Adrenal gland (tissue), 12 donors: ENCODE measurements around the gene C1orf167. TPM values are rescaled to one million over a fixed set of nuclear protein-coding genes. Genes with fewer than 3 reads are reported as not detected.

Experiments
- DNase-seq, 7 donors: peaks; one replicate each; pipeline ENCODE4 v3.0.0-alpha.2; 2019 to 2020
- H3K27ac ChIP-seq, 5 donors: fragments of 200-600 bp; sonication (generic) in 4 of 5; 1 replicate in 3 of 5; 2 replicates in 2 of 5; pipeline versions ENCODE4 v1.5.1 to v1.8.0; 2016 to 2020; ENCODE audit warnings: mild to moderate bottlenecking in 1 of 5
- H3K27me3 ChIP-seq: fragments of 200-600 bp; 2 replicates; pipeline ENCODE4 v1.8.0; 2021
- H3K36me3 ChIP-seq, 2 donors: fragments of 200-600 bp; replicated peaks in 1 of 2; 1 replicate in 1 of 2; 2 replicates in 1 of 2; pipeline versions ENCODE4 v1.5.1 to v1.8.0; 2018 to 2022
- H3K4me1 ChIP-seq, 2 donors: fragments of 200-600 bp; replicated peaks in 1 of 2; 1 replicate in 1 of 2; 2 replicates in 1 of 2; pipeline versions ENCODE4 v1.5.1 to v1.8.0; 2018 to 2021
- H3K4me3 ChIP-seq, 4 donors: fragments of 200-600 bp; sonication (generic) in 3 of 4; one replicate each; pipeline ENCODE4 v1.5.1; 2016 to 2018
- H3K9me3 ChIP-seq, 3 donors: fragments of 200-600 bp; sonication (generic) in 1 of 3; replicated peaks in 1 of 3; 1 replicate in 2 of 3; 2 replicates in 1 of 3; pipeline versions ENCODE4 v1.5.1 to v1.8.0; 2016 to 2021
- POLR2A ChIP-seq, 2 donors: fragments of 450-650 bp; IDR thresholded peaks; one replicate each; pipeline ENCODE4 v1.6.1; 2017; ENCODE audit warnings: antibody characterized with exemption in 2 of 2, mild to moderate bottlenecking in 2 of 2, moderate library complexity in 1 of 2
- WGBS, 4 donors: extraction: QIAGEN DNeasy Blood & Tissue Kit in 2 of 4; methylation state at CpG; one replicate each; pipeline versions ENCODE4 v1.1.5 to v1.1.7; 2013 to 2017; 5-methylcytosine and 5-hydroxymethylcytosine counted together
- intact Hi-C, 2 donors: fragments of 100-400 bp; cut with DNase I; formaldehyde crosslinking; loops; one replicate each; pipeline versions ENCODE4 v1.14.1 to v1.15.0; 2022 to 2023
- polyA plus RNA-seq, 3 donors: library from polyadenylated mRNA; stranded (reverse); fragments of 200-250 nt in 2 of 3; fragments of 350-450 nt in 1 of 3; fragmentation: Illumina TruSeq in 1 of 3; extraction: RNeasy Lipid Tissue Mini Kit (QIAGEN cat#74804) in 1 of 3; gene quantifications; one replicate each; pipeline ENCODE4 v1.2.3, GENCODE V29; 2013 to 2014
- total RNA-seq, 9 donors: library from RNA; depleted of rRNA in 4 of 9; stranded (reverse); fragments of >200 nt in 4 of 9; fragments of 120-200 nt in 1 of 9; fragmentation: NEBNext Ultra II Directional in 1 of 9; extraction: Animal tissue kit (Norgen Biotek cat#: 25700) in 1 of 9; gene quantifications; one replicate each; pipeline versions ENCODE4 v1.1.0 to v1.2.4, GENCODE V29; 2013 to 2023
- TF ChIP-seq, protein P1 (sequence below), 6 experiments: fragments of 450-650 bp in 4 of 6; fragments of 200-600 bp in 2 of 6; sonication (generic) in 1 of 6; IDR thresholded peaks; 1 replicate in 5 of 6; 2 replicates in 1 of 6; pipeline versions ENCODE4 v1.5.1 to v1.8.0; 2016 to 2021; ENCODE audit warnings: antibody characterized with exemption in 6 of 6, mild to moderate bottlenecking in 2 of 6, moderate library complexity in 1 of 6
- donor health status: healthy with polysubstance abuse.
- donor health status: Bipolar disorder and iron deficiency.
- donor health status: DM: yes; HTN: yes; CAD: no.
- donor health status: DM: no; HTN: no; CAD: no.
- donor health status: DM: no; HTN: no; CAD: no.
- donor health status: DM: yes; HTN: yes; CAD: no.

The C1orf167 gene
- total and polyA plus RNA-seq, 12 donors, result 0.32 to 13.2 (median 3.2) TPM; not detected in 2

DNA sequence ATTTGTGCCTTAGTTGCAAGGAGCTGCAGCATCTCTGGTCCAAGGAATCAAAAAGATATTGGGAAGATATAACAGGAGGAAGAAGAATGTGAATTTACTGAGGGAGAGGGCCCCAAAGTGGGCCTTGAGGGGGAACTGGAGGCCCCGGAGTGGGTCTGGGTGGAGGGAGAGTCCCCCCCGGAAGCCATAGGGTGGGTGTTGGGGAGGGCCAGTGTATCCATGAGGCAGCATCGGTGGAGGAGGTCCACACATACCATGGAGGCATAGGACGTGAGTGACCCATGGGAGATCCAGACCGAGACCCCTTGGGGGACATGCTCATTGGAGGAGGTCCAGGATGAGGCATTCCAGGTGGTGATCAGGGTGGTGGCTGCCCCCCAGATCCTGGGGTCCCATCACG is 708 bp upstream of the C1orf167 start:
- H3K36me3 ChIP-seq, result no peaks in the 10 kb centered on the region
- H3K9me3 ChIP-seq, result no peaks in the 10 kb centered on the region
- 76 to 91% (median 84%) methylated on average over 4 to 6 of the region's 6 CpGs for whole genome bisulfite sequencing, 4 donors
- intact Hi-C loops, result no loop called here
- H3K27me3 ChIP-seq, result peaks cover 6% of the 10 kb centered on the region
- no peak overlapping the region for H3K4me3 ChIP-seq
- no peak for DNase-seq
- no peaks in the 10 kb centered on the region for H3K4me1 ChIP-seq
- no peak overlapping the region for H3K27ac ChIP-seq
- TF ChIP-seq, protein P1, sequence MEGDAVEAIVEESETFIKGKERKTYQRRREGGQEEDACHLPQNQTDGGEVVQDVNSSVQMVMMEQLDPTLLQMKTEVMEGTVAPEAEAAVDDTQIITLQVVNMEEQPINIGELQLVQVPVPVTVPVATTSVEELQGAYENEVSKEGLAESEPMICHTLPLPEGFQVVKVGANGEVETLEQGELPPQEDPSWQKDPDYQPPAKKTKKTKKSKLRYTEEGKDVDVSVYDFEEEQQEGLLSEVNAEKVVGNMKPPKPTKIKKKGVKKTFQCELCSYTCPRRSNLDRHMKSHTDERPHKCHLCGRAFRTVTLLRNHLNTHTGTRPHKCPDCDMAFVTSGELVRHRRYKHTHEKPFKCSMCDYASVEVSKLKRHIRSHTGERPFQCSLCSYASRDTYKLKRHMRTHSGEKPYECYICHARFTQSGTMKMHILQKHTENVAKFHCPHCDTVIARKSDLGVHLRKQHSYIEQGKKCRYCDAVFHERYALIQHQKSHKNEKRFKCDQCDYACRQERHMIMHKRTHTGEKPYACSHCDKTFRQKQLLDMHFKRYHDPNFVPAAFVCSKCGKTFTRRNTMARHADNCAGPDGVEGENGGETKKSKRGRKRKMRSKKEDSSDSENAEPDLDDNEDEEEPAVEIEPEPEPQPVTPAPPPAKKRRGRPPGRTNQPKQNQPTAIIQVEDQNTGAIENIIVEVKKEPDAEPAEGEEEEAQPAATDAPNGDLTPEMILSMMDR (IDR thresholded peaks at IDR 0.05), result no peak
- TF ChIP-seq POLR2A (IDR thresholded peaks at IDR 0.05), result no peak

DNA sequence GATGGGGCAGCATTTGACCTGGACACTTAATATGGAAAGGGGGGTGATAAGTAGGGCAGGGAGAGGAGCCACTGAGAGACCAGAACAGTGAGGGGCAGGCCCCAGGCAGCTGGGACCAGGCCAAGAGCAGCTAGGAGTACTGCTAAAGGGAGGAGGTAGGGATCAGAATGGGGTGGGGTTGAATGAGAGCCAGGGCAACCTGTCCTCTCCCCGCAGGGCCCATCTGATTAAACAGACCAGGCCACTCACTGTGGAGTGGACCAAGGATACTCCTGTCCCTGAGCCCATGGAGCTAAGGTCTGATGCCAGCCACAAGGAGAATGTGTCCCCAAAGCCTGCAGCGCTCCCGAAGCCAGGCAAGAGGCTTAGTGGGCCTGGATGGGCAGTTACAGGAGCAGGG is 2.1 kb downstream of the C1orf167 start:
- H3K4me1 ChIP-seq, result no peaks in the 10 kb centered on the region
- no peak for DNase-seq
- H3K27me3 ChIP-seq, result peaks cover 6% of the 10 kb centered on the region
- no peak overlapping the region for H3K27ac ChIP-seq
- TF ChIP-seq, protein P1 (IDR thresholded peaks at IDR 0.05), result no peak
- no peak for TF ChIP-seq POLR2A (IDR thresholded peaks at IDR 0.05)
- 81 to 93% (median 86%) methylated on average over 3 of the region's 3 CpGs; no CpG with 5 or more reads in 1 of the 4 donors for WGBS, 4 donors
- H3K9me3 ChIP-seq, result no peaks in the 10 kb centered on the region
- no peaks in the 10 kb centered on the region for H3K36me3 ChIP-seq
- no peak overlapping the region for H3K4me3 ChIP-seq
- intact Hi-C loops, result no loop called here

DNA sequence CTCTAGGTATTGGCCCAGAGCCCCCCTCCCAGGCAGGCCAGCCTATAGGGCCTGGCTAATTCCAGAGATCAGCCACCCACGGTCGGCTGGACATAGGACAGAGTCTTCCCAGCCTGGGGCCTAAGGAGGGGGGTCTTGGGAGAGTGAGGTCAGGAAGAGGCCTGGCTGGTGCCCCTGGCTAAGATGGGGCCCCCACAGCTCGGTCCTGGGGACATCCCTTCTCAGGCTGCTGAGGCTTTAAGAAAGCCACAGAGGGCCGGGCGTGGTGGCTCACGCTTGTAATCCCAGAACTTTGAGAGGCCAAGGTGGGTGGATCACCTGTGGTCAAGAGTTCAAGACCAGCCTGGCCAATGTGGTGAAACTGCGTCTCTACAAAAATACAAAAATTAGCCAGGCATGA is 2.5 kb downstream of the C1orf167 start:
- TF ChIP-seq, protein P1 (IDR thresholded peaks at IDR 0.05), result no peak
- TF ChIP-seq POLR2A (IDR thresholded peaks at IDR 0.05), result no peak
- Histone ChIP-seq H3K4me1 (no peaks in the 10 kb centered on the region), H3K9me3 (no peaks in the 10 kb centered on the region), H3K4me3 (no peak overlapping the region), H3K36me3 (no peaks in the 10 kb centered on the region), H3K27ac (no peak overlapping the region), H3K27me3 (peaks cover 6% of the 10 kb centered on the region)
- WGBS, 4 donors, result 82 to 90% (median 86%) methylated on average over 3 to 7 of the region's 7 CpGs
- intact Hi-C loops, result no loop called here
- no peak for DNase-seq

DNA sequence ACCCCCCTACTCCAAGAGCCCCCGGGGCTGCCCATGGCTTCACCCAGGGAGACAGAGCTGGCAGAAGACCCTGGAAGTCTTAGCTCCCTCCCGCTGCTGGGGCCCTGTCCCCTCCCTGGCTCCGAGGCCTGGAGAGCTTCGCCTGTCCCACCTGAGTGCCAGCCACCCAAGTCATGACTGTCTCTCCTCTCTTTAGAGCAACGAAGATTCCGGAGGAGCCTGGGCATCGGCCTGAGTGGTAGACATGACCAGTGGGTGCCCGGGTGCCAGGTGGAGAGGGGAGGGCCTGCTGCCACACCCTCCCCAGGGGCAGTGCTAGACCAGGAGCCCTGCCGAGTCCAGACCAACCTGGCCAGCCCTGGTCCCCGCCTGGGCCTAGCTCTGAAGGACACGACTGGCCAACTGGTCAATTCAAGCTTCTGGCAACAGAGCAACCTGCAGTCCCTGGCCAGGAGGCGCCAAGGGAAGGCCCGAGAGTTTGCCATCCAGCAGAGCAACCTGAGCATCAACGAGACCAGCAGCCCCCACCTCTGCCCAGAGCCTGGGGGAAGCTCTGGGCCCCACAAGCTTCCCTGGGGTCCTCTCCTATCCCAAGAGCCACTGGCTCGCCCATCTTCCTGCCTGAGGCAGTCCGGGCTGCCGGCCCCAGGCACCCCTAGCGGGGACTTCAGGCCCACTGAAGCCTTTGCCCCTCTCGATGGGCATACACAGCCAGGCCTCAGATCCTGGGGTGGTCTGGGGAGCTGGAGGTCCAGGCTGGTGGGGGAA is 3.9 kb downstream of the C1orf167 start:
- H3K27ac ChIP-seq, result no peak overlapping the region
- H3K36me3 ChIP-seq, result no peaks in the 10 kb centered on the region
- TF ChIP-seq, protein P1 (IDR thresholded peaks at IDR 0.05), result no peak
- no peak for TF ChIP-seq POLR2A (IDR thresholded peaks at IDR 0.05)
- no peaks in the 10 kb centered on the region for H3K4me1 ChIP-seq
- H3K9me3 ChIP-seq, result no peaks in the 10 kb centered on the region
- intact Hi-C loops, result no loop called here
- no peak for DNase-seq
- no peak overlapping the region for H3K4me3 ChIP-seq
- H3K27me3 ChIP-seq, result peaks cover 6% of the 10 kb centered on the region
- WGBS, 4 donors, result 87 to 90% (median 88%) methylated on average over 7 to 19 of the region's 19 CpGs
